ENCODE data around the gene TPST1.
"Not testable (repeated sequence)": the region's sequence is repeated elsewhere in the genome, so short reads cannot be mapped to it uniquely, and the experiment has no call there.

Gene TPST1

DNA sequence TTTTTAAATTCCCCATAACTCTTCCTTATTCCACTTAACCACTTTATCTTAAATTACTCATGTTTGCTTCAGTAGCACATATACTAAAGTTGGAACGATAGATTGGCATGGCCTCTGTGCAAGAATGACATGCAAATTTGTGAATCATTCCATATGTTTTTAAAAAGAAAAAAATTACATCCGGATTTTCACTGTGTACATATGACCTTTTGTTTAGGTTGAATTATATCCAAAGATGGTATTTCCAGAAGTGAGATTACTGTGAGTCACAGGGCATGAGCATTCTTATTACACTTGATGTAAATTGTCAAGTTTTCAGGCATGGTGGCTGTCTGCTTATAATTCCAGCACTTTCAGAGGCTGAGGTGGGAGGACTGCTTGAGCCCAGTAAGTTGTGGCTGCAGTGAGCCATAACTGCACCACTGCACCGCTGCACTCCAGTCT is 190.0 kb downstream of the TPST1 start:
- H3K27ac Mint-ChIP-seq; H3K27me3 Mint-ChIP-seq; H3K4me1 Mint-ChIP-seq; ATAC-seq (replicated peaks); H3K9me3 Mint-ChIP-seq; H3K4me3 Mint-ChIP-seq; DNase-seq: not testable (repeated sequence)
- peaks cover 22 to 38% of the 10 kb centered on the region in 2 donors for H3K36me3 Mint-ChIP-seq

DNA sequence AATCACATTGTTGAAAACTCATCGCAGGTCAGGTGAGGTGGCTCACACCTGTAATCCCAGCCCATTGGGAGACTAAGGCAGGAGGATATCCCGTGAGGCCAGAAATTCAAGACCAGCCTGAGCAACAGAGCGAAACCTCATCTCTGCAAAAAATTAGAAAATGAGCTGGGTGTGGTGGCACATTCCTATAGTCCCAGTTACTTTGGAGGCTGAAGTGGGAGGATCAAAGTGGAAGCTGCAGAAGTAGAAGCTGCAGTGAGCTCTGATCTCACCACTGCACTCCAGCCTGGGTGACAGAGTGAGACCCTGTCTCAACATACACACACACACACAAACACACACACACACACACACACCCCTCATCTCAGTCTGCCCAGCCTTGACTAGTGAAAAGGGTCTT is 190.9 kb downstream of the TPST1 start:
- H3K4me1 Mint-ChIP-seq; H3K27ac Mint-ChIP-seq; H3K9me3 Mint-ChIP-seq; H3K27me3 Mint-ChIP-seq; DNase-seq; ATAC-seq (replicated peaks); H3K4me3 Mint-ChIP-seq: not testable (repeated sequence)
- H3K36me3 Mint-ChIP-seq, result peaks cover 22 to 43% of the 10 kb centered on the region in 2 donors

DNA sequence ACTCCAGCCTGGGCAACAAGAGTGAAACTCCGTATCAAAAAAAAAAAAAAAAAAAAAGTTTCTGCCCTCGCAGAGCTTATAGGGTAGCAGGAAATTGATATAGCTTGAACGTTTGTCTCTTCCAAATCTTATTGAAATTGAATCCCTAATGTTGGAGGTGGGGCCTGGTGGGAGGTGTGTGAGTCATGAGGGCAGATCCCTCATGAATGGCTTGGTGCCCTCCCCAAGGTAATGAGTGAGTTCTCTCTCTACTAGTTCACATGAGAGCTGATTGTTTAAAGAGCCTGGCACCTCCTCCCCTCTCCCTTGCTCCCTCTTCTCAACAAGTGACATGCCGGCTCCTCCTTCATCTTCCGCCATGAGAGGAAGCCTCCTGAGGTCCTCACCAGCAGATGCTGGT is 193.7 kb downstream of the TPST1 start:
- not testable (repeated sequence) for H3K9me3 Mint-ChIP-seq; H3K4me3 Mint-ChIP-seq; H3K27ac Mint-ChIP-seq; DNase-seq; ATAC-seq (replicated peaks); H3K27me3 Mint-ChIP-seq; H3K4me1 Mint-ChIP-seq
- peaks cover 40 to 59% of the 10 kb centered on the region in 2 donors for H3K36me3 Mint-ChIP-seq

DNA sequence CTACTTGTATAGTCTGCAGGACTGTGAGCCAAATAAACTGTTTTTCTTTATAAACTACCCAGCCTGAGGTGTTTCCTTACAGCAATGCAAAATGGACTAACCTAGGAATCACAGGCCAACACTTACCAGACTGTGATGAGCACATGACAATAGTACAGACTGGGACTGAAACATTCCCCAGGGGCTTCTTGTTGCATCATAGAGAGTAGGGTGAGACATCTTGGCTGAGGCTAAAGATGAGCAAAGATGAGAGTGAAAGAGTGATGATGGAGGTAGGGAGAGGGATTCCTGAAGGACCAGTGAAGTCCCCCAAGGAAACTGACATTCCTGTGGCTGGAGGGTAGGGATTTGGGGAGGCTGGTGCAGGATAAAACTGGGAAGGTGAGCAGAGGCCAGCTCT is 194.4 kb downstream of the TPST1 start:
- H3K4me3 Mint-ChIP-seq, result no peak overlapping the region
- H3K27ac Mint-ChIP-seq, result no peak overlapping the region
- no peaks in the 10 kb centered on the region for H3K4me1 Mint-ChIP-seq
- ATAC-seq (replicated peaks) (no peak), DNase-seq (no peak)
- H3K27me3 Mint-ChIP-seq, result no peaks in the 10 kb centered on the region
- H3K36me3 Mint-ChIP-seq, result peaks cover 37 to 62% of the 10 kb centered on the region in 2 donors
- peaks cover 8 to 10% of the 10 kb centered on the region in 2 donors for H3K9me3 Mint-ChIP-seq

DNA sequence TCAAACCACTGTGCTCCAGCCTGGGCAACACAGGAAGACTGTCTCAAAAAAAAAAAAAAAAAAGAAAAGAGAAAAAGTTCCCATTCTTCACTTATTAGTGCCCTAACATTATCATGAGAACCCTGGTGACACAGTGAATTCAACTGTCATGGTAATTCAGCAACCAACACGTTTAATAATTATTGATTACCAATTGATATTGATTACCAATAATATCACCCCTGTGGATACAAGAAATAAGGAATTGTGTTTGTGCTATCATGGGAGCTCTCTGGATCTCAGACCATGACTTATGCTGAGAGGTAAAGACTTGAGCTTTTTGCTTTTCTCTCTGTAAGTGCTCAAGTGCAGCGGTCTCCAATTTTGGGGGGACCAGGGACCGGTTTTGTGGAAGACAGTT is 195.3 kb downstream of the TPST1 start:
- no peak overlapping the region for H3K27ac Mint-ChIP-seq
- H3K27me3 Mint-ChIP-seq, result no peaks in the 10 kb centered on the region
- ATAC-seq (replicated peaks) (no peak), DNase-seq (no peak)
- H3K4me3 Mint-ChIP-seq, result no peak overlapping the region
- H3K4me1 Mint-ChIP-seq, result no peaks in the 10 kb centered on the region
- peaks cover 33 to 59% of the 10 kb centered on the region in 2 donors for H3K36me3 Mint-ChIP-seq
- H3K9me3 Mint-ChIP-seq, result peaks cover 8 to 10% of the 10 kb centered on the region in 2 donors

DNA sequence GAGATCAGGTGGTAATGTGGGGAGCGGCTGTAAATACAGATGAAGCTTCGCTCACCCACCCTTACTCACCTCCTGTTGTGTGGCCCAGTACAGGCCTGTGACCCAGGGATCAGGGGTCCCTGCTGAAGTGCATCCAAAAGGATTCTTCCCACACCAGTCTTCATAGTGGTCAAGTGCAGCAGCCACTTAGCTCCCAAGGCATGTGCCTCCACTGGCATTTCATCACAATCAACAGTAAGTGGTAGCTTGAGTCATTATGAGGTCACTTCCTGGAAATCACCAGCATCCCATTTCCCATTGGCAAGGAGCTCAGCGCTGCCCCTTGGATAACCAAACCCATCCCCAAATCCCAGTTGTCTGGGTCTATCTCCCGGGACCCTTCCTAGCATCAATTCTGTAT is 196.0 kb downstream of the TPST1 start:
- not testable (repeated sequence) for H3K27ac Mint-ChIP-seq; H3K4me3 Mint-ChIP-seq; DNase-seq; ATAC-seq (replicated peaks); H3K4me1 Mint-ChIP-seq; H3K27me3 Mint-ChIP-seq; H3K9me3 Mint-ChIP-seq
- H3K36me3 Mint-ChIP-seq, result peaks cover 33 to 61% of the 10 kb centered on the region in 2 donors

DNA sequence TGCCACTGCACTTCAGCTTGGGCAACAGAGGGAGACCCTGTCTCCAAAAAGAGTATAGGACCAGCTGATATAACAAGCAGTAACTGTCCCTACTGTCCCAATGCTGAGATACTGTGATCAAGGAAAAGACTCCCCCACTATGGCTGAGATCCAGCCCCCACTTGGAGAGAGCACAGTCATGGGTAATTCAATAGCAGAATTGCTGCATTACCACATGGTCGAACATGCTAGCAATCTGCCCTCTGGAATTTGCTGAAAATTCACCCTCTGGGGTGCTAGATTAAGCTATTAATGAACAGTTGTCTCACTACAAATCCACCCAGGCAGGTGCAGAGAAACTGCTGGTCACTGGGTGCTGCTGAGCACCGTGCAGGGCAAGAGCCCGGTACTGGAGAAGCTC is 196.8 kb downstream of the TPST1 start:
- H3K4me1 Mint-ChIP-seq; DNase-seq; H3K9me3 Mint-ChIP-seq; H3K4me3 Mint-ChIP-seq; ATAC-seq (replicated peaks); H3K27ac Mint-ChIP-seq; H3K27me3 Mint-ChIP-seq: not testable (repeated sequence)
- H3K36me3 Mint-ChIP-seq, result peaks cover 37 to 65% of the 10 kb centered on the region in 2 donors

DNA sequence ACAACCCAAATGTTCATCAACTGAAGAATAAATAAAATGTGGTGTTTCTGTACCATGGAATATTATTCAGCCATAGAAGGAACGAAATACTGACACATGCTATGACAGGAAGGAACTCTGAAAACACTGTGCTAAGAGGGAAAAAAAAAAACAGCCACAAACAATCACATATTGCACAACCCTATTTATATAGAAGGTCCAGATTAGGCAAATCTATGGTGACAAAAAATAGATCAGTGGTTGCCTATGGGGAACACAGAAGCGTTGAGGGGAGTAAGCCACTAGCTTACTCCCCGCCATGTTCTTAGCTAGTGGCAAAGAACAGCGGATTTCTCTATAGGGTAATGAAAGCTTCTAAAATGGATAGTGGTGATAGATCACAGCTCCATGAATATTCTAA is 198.4 kb downstream of the TPST1 start:
- ATAC-seq (replicated peaks), result no peak

DNA sequence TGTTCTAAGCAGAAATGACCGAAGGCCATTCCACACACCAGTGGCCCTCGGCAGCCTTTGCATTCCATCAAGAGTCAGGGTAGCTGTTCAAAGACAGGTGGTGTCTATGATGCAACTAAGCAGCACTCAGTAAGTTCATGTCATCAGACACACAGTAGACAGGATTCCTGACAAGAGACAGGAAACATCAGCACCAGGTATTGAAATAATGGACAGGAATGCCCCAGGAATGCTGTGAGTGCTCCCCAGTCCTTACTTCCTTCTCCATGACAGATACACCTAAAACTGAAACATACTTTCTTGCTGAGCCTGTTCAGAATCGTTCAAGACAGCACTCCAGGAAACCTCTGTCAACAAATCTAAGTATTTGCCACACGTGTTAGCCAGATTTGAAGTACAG is 204.4 kb downstream of the TPST1 start:
- ATAC-seq (replicated peaks) (no peak), DNase-seq (no peak)
- Mint-ChIP-seq H3K27me3 (no peaks in the 10 kb centered on the region), H3K36me3 (peaks cover 7 to 10% of the 10 kb centered on the region in 2 donors), H3K4me1 (peaks cover 3 to 15% of the 10 kb centered on the region in 2 donors), H3K27ac (no peak overlapping the region), H3K4me3 (no peak overlapping the region), H3K9me3 (no peaks in the 10 kb centered on the region)

More for the DNA sequence above, 198.4 kb downstream of the TPST1 start:
- Mint-ChIP-seq H3K36me3 (peaks cover 34 to 55% of the 10 kb centered on the region in 2 donors), H3K27me3 (no peaks in the 10 kb centered on the region), H3K27ac (no peak overlapping the region), H3K4me1 (no peaks in the 10 kb centered on the region), H3K4me3 (no peak overlapping the region), H3K9me3 (peaks cover 8 to 10% of the 10 kb centered on the region in 2 donors)
- no peak for DNase-seq

All from stimulated activated naive B cell treated with anti-CD40 and anti-IgM and Interleukin-4, amounts not matched to agents 10 μg/mL and 1 μg/mL and 100 μg/mL, for 72 hours (primary cell).